Fibroblast of skin of left quadriceps (primary cell): ENCODE results near the gene KRTAP12-4.
"Not testable (repeated sequence)": the region's sequence is repeated elsewhere in the genome, so short reads cannot be mapped to it uniquely, and the experiment has no call there.

Experiments
- DNase-seq, 2 experiments: peaks; one replicate each; pipeline ENCODE4 v3.0.0-alpha.2; 2013; ENCODE audit warnings: low read depth in 2 of 2

The KRTAP12-4 gene, protein sequence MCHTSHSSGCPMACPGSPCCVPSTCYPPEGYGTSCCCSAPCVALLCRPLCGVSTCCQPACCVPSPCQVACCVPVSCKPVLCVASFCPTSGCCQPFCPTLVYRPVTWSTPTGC

DNA sequence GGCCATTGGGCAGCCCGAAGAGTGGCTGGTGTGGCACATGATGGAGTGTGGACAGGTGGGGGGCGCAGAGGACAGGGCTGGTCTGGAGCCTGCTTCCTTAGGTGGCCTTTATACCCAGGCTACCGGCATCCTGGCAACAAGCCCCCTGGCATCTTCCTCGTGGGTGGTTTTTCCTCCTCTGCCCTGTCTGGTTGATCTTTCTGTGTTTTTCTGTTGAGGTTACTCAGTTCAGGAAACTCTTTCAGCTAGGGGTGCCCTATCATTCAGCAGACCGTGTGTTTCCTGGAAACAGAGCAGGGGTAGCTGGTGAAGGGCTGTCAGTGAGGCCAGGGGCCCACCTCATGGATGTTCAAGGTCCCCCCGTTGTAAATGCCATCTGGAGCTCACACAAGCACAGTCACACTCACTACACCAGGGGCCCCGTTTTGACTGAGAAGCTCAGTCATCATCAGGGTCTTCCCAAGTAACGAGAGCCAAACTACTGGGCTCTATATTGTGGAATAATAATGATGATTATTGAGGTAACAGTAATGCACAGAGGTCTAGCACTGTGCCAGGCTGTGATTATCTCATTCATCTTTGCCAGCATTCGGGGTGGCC, at the start of gene KRTAP12-4:
Gene KRTAP12-4, minus strand, starts transcription at position 84 of the 600 bp plus-strand sequence. Its CDS starts 45 bp downstream, at position 39.
- DNase-seq: no peak

DNA sequence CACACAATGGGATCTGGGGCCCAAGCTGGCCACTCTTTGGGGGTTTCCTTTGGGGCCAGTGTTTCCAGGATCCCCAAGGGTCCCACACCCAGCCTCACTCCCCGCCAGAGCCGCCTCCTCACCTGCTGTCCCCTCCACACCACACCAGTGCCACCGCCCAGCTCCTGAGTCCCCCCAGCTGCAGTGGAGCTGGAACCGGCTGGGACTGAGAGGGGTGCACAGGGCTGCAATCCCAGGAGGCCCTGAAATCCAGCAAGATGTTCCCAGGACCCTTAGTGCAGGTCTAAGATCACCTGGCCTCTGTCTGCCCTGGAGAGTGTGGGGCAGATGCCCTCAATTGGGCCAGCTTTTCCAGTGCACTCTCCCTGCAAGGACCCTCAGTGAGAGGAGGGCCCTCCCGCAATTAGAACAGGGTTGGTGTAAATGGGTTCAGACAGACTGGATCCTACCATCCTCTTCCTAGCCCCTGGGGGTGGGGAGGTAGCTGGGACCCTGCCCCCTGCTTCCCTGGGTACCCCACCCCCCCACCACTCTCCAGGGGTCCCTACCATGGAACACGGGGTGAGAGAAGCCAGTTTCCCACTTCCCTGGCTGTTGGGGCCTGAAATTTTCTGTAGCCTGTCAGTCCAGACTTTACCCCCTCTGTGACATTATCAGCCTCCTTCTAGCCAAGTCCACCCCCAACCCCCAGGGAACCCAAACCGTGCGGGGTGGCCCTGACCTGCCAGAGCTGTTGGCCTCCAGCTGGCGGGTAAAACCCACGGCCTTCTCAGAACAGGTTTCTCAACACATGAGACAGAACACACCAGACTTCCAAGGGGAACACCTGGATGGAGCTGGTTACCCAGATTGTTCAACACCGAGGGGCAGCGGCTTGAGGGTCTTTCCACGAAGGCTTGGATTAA, 49.5 kb upstream of the KRTAP12-4 start:
- DNase-seq: no peak

DNA sequence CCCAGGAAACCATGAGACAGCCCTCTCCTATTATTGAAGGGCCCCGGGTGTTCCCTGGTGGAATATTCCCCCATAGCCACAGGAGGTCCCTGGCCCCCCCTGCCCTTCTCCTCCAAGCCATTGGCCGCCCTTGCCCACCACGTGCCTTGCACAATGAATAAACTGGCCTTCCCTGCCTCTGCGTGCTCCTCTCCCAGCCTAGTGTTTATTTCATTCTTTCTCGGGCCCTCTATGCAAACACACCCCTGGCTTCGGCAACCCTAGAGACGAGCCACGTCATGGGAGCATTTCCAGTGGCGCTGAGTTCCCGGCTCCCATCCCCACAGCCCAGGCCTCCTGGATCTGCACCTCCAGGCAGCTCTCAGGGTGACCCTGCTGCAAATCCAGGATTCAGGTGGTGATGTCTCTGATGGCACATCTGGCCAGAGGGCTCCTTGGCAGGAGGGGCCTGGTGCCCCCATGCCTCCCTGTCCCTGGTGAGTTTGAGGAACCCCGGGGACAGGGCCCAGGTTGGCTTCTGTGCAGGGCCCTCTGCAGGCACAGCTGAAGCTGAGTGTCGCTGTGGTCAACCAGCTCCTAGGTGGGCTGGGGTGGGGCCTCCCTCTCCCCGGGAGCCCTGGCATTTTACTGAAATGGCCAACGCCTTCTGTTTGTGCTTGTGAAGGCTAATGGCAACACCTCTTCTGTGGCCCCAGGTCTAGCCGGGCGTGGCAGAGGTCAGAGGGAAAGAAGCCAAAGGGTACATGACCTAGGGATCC, 48.7 kb upstream of the KRTAP12-4 start:
- DNase-seq: no peak

DNA sequence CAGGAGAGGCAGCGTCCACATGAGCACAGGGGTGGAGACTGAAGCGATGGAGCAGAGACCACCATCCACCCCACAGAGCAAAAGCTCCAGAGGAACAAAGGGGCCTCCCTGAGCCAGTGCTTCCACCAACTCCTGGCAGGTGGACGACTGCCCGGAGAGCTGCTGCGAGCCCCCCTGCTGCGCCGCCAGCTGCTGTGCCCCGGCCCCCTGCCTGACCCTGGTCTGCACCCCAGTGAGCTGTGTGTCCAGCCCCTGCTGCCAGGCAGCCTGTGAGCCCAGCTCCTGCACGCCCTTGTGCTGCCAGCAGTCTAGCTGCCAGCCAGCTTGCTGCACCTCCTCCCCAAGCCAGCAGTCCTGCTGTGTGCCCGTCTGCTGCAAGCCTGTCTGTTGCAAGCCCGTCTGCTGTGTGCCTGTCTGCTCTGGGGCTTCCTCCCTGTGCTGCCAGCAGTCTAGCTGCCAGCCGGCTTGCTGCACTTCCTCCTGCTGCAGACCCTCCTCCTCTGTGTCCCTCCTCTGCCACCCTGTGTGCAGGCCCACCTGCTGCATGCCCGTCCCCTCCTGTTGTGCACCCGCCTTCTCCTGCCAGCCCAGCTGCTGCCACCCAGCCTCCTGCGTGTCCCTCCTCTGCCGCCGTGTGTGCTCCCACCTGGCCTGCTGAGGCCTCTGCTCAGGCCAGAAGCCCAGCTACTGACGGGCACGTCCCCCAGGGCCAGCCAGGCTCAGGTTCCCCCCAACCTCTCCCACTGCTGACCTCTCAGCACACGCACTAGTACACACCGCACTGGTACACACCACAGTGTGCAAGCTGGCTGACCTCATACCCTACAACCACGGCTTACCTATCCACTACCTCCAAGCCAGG, 47.9 kb upstream of the KRTAP12-4 start:
- no peak for DNase-seq

DNA sequence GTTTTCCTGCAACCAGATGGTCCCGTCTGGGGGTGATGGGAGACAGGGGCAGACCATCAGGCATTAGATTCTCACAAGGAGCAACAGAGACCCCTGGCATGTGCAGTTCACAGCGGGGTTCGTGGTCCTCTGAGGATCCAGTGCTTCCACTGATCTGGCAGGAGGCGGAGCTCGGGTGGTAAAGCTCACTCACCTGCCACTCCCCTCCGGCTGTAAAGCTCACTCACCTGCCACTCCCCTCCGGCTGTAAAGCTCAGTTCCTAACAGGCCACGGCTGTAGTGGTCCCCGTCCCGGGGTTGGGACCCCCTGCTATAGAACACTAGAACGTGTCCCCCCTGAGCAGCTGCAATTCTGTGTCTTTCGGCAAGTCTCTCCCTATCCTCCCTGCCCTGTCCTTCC, 47.1 kb upstream of the KRTAP12-4 start:
- DNase-seq: no peak

DNA sequence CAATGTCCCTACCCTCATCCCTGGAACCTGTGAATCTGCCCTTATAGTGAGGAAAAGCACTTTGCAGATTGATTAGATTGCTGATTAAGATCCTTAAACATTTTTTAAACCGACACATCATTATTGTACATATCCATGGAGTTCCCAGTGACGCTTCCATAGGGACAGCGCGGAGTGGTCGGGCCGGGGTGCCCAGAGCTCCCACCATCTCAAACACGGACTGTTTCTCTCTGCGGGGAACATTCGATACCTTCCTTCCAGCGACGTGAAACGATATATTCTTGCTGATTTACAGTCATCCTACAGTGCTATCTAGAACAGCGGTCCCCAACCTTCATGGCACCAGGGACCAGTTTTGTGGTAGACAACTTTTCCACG, 46.6 kb upstream of the KRTAP12-4 start:
- DNase-seq: no peak

DNA sequence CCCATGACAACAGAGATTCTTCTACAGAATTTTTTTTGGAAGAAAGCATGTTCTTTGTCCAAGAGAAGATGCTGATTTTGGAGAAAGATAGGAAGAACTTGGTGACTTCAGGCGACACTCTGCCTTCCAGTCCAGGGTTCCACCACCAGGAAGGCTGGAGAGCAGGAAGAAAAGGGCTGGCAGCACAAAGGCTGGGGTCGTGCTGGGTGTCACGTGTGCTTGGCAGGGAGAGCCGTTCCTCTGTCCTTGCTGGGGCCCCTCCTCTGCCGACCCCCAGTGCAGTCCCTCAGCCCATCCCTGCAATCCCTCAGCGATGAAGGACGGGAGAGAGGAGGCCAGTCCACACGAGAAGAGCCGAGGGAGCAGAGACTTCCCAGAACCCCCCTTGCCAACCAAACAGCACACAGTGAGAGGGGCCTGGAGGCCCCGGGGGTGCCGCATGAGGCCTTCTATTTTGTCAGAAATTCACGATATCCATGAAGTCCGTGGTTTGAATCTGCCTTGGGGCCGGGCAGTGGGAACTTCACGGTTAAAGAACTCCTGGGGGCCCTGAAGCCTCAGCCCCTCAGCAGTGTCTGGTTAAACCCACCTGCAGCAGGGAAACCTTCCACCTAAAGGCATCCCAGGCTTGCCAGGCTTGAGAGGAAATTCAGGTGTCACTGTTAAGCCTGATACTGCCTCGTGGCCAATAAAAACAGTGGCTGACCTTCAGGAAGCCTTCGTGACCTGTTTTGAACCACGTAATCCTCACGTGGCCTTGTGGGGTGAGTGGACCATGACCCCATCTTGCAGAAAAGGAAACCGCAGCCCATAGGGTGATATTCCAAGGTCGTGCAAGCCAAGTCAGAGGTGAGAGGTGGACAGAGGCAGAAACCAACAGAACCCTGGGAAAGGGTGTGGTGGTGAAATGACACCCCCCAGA, 45.9 kb upstream of the KRTAP12-4 start:
- DNase-seq: no peak

DNA sequence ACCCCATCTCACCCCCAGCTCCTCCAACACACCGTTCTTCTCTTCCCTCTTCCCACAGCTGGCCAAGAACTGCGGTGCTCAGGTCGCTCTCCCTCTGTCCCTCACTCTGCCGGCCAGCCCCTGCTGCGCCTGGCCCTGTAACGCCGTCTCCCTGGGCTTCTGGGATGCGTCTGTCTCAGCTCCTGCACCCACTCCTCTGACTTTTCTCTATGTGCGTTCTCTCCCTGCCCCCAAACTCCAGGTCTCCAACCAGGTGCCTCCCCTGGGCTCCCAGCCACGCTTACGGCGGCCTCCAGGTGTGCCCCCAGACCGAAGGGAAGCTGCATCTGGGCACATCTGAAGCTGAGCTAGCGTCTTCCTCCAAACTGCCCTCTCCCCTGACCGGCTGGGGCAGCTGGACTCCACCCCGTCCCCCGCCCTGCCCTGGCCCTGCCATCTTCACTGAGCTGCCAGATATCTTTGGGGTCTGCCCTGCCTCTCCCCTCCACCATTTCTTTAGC, 45.1 kb upstream of the KRTAP12-4 start:
- no peak for DNase-seq

DNA sequence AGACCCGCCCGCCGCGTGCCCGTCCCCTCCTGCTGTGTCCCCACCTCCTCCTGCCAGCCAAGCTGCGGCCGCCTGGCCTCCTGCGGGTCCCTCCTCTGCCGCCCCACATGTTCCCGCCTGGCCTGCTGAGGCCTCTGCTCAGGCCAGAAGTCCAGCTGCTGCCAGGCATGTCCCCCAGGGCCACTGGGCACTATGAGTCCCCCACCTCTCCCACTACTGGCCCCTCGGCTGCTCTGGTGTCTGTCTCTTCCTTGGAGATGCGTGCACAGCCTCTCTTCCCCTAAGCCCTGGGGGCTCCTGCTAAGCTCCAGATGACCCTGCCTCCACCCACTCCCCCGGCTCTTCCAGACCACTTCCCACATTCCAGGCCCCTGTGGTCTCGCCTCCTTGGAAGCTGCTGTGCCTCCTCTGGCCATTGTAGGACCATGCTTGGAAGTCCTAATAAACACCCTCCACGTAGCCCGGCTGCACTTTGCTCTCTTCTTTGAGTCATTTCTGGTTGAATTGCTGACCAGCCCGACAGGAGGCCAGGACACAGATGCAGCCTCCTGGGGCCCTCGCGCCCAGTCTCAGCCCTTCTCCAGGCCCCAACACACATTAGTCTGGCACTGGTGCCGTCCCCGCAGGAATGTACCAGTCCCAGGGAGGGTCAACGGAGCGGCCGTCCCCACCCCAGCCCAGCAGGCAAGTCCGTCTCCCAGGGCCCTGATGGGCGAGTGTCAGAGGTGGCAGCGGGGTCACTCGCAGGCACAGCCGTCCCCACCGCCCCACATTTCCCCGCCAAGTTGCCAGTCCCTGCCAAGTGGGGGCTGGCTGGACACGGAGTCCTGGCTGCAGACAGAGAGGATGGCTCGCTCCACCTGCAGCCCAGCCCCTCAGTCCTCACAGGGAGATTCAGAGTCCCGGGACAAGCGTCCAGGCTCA, 43.6 kb upstream of the KRTAP12-4 start:
- DNase-seq: no peak

DNA sequence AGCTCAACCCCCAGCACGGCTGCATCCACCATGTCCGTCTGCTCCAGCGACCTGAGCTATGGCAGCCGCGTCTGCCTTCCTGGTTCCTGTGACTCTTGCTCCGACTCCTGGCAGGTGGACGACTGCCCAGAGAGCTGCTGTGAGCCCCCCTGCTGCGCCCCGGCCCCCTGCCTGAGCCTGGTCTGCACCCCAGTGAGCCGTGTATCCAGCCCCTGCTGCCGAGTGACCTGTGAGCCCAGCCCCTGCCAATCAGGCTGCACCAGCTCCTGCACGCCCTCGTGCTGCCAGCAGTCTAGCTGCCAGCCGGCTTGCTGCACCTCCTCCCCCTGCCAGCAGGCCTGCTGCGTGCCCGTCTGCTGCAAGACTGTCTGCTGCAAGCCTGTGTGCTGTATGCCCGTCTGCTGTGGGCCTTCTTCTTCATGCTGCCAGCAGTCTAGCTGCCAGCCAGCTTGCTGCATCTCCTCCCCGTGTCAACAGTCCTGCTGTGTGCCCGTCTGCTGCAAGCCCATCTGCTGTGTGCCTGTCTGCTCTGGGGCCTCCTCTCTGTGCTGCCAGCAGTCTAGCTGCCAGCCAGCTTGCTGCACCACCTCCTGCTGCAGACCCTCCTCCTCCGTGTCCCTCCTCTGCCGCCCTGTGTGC, 42.8 kb upstream of the KRTAP12-4 start, which contains the start of gene KRTAP10-12:
Gene KRTAP10-12, plus strand, starts transcription at position 1 of the 639 bp plus-strand sequence. Its CDS starts 30 bp downstream, at position 31.
- not testable (repeated sequence) for DNase-seq

DNA sequence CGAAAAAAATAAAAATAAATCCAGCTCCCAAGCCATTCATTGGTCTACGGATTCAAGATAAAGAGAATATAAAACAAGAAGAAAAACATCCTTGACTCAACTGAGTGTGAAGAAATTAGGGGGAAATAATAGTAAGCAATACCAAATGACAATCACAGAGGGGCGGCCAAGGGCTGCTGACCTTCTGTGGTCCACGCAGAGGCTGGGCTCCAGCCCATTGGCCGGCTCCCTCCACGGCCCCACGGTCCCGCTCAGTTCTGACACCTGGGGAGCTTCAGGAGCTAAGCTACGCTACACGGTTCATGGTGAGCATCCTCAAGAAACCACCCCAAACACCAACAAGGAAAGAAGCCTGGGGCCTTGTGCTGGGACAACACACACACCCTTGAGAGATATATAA, 42.1 kb upstream of the KRTAP12-4 start:
- no peak for DNase-seq

DNA sequence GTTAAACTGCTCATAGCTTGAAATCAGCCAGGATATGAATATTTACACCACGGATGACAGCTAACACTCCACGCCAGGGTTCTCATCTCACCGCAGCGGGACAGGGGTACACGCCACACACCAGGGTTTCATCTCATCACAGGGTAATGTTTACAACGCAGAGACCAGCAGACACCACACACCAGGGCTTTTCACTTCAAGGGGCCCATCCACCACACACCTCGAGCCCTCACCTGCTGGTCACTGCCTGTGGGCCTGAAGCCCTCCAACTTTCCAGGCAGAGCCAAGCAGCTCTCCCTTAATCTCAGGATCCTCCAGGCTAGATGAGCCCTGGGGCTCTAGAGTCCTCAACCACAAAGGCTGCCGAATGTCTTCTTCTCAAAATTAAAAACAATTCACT, 41.2 kb upstream of the KRTAP12-4 start:
- DNase-seq: no peak

DNA sequence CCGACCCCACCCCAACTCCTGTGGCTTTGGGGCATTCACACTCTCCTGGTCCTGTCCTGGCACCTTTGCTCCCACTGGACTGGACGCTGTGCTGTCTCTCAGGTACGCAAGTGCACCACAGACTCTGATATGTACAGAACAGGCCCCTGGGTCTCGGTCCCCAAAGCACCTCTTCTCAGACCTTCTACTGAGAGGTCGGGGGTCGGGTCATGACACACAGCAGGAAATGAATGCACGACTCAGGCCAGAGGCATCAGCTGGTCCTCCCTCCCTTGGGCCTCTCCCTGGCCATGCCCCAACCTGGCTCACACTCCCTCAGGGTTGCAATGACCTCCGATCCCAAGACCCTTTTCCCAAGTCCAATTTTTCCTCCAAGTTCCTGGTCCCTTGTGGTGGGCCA, 40.7 kb upstream of the KRTAP12-4 start:
- DNase-seq: no peak

DNA sequence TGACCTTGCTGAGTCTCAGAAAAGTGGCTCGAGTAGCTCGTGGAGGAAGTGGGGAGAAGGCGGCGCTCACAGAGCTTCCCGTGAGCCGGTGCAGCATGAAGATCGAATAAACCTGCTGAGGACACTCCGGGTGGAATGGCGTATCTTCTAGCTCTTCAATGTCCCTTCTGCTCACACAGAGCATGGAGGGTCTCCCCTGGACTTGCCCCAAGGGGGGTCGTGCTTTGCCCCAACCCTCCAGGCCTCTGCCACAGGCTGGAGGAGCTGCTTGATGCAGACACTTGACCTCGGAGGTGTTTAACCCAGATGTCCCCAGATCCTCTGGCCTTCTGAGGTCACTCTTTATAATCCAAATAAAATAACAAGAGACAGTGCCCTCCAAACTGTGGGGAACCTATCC, 40.3 kb upstream of the KRTAP12-4 start:
- no peak for DNase-seq

DNA sequence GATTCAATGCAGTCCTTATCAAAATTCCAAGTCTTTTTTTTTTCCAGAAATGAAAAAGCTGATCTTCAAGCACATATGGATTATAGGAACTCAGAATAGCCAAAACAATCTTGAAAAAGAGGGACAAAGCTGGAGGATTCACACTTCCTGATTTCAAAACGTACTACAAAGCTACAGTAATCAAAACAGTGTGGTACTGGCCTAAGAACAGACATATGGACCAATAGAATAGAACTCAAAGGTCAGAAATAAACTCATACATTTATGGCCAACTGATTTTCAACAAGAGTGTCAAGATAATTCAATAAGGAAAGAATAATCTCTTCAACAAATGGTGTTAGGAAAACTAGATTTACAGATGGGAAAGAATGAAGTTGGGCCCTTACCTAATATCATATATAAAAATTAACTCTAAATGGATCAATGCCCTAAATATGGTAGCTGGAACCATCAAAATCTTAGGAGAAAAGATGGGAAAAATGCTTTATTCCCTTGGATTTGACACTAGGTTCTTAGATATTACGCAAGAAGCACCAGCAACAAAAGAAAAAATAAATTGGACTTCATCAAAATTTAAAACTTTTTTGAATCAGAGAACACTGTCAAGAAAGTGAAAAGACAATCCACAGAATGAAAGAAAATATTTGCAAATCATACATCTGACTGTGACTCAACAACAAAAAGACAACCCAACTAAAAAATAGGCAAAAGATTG, 38.5 kb upstream of the KRTAP12-4 start:
- no peak for DNase-seq

DNA sequence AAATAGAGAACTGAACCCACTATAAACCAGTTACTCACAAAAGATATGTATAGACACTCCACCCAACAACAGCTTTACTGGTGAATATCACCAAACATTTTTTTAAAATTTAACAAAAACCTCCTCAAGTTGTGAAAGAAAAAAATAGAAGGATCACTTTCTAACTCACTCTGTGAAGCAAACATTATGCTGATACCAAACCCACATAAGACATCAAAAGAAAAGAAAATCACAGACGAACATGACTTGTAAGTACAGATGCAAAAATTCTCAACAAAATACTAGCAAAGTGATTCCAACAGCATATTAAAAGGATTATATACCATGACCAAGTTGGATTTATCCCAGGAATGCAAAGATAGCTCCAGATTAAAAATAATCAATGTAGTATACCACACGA, 37.2 kb upstream of the KRTAP12-4 start:
- no peak for DNase-seq

DNA sequence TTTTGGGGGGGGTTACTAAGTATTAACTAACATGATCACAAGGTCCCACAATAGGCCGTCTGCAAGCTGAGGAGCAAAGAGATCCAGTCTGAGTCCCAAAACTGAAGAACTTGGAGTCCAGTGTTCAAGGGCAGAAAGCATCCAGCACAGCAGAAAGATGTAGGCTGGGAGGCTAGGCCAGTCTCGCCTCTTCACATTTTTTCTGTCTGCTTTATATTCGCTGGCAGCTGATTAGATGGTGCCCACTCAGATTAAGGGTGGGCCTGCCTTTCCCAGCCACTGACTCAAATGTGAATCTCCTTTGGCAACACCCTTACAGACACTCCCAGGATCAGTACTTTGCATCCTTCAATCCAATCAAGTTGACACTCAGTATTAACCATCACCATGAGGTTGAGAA, 35.3 kb upstream of the KRTAP12-4 start:
- not testable (repeated sequence) for DNase-seq

DNA sequence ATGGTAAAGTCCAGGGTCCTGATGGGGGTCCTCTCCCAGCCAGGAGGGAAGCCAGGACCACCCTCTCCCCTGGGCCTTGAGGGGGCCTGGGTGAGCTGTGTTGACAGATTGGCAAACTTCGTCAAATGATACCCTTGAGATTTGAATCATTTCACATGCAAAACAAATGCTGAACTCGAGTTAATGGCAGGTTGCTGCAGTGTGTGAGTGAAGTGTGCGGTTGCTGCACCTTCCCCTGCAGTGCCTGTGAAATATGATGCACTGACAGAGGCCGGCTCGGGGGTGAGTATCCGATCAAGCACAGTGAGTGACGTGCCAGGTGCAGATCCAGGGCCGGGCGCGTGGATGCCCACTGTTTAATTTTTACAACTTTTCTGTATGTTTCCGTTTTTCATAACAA, 33.2 kb upstream of the KRTAP12-4 start:
- DNase-seq: no peak
